WTC11 (cell line): ENCODE results near the gene CLDN5. TPM values are rescaled to one million over a fixed set of nuclear protein-coding genes. Genes with fewer than 3 reads are reported as not detected.

Source experiments
- ATAC-seq: fragments of 200-7000 bp; cut with Tn5 transposase; 2 replicates; pipeline ENCODE4 v1.10.0; 2021; ENCODE audit warnings: mild to moderate bottlenecking, moderate library complexity
- CTCF ChIA-PET: fragments of 300-600 bp; sonication (Branson Sonifier 250); formaldehyde crosslinking; loops from one replicate; lab custom pipeline; 2021; ENCODE audit warnings: antibody characterized with exemption; lab: Charles Lee
- POLR2A ChIA-PET: fragments of 350-600 bp; sonication (Branson Sonifier 250); formaldehyde crosslinking; loops from one replicate; lab custom pipeline; 2021; ENCODE audit warnings: antibody characterized with exemption; lab: Charles Lee
- DNase-seq: peaks from one replicate; pipeline ENCODE4 v3.0.0; 2021; ENCODE audit warnings: low spot score
- H3K27ac Mint-ChIP-seq: 2 replicates; pipeline ENCODE4 v1.8.0; 2021; ENCODE audit warnings: mixed read lengths
- H3K27me3 Mint-ChIP-seq: 2 replicates; pipeline ENCODE4 v1.8.0; 2021; ENCODE audit warnings: low read depth, mild to moderate bottlenecking, moderate library complexity, mixed read lengths
- H3K36me3 Mint-ChIP-seq: 2 replicates; pipeline ENCODE4 v1.8.0; 2021; ENCODE audit warnings: mixed read lengths
- H3K4me1 Mint-ChIP-seq: 2 replicates; pipeline ENCODE4 v1.8.0; 2022; ENCODE audit warnings: mixed read lengths
- H3K4me3 Mint-ChIP-seq: 2 replicates; pipeline ENCODE4 v1.8.0; 2021; ENCODE audit warnings: mild to moderate bottlenecking, moderate library complexity, mixed read lengths
- H3K9me3 Mint-ChIP-seq: 2 replicates; pipeline ENCODE4 v1.8.0; 2021; ENCODE audit warnings: mixed read lengths
- CBFB ChIP-seq: sonication (generic); formaldehyde crosslinking; IDR thresholded peaks from 2 replicates; pipeline ENCODE4 v1.8.1; 2022; ENCODE audit warnings: mild to moderate bottlenecking, low read depth, missing genetic modification reagents
- CREM ChIP-seq: sonication (generic); formaldehyde crosslinking; IDR thresholded peaks from 2 replicates; pipeline ENCODE4 v1.8.1; 2022; ENCODE audit warnings: mild to moderate bottlenecking, missing genetic modification reagents, moderate library complexity
- EMX1 ChIP-seq: fragments of 250-450 bp; sonication (Bioruptor Pico); IDR thresholded peaks from 2 replicates; pipeline ENCODE4 v1.8.0; 2021; ENCODE audit warnings: mild to moderate bottlenecking
- FOXK1 ChIP-seq: sonication (generic); formaldehyde crosslinking; IDR thresholded peaks from 2 replicates; pipeline ENCODE4 v1.8.0; 2022; ENCODE audit warnings: mild to moderate bottlenecking, moderate library complexity, missing genetic modification reagents
- HMGA2 ChIP-seq: fragments of 250-450 bp; sonication (Bioruptor Pico); IDR thresholded peaks from 2 replicates; pipeline ENCODE4 v1.4.0; 2021; ENCODE audit warnings: mild to moderate bottlenecking, moderate library complexity
- MYBL2 ChIP-seq: sonication (generic); formaldehyde crosslinking; IDR thresholded peaks from 2 replicates; pipeline ENCODE4 v1.8.1; 2023; ENCODE audit warnings: mild to moderate bottlenecking, moderate library complexity, missing genetic modification reagents
- PRRX2 ChIP-seq: fragments of 250-450 bp; sonication (Bioruptor Pico); IDR thresholded peaks from 2 replicates; pipeline ENCODE4 v1.8.0; 2021; ENCODE audit warnings: mild to moderate bottlenecking
- RORB ChIP-seq: fragments of 250-450 bp; sonication (Bioruptor Pico); IDR thresholded peaks from 2 replicates; pipeline ENCODE4 v1.9.0; 2021; ENCODE audit warnings: mild to moderate bottlenecking
- ZNF121 ChIP-seq: sonication (generic); formaldehyde crosslinking; IDR thresholded peaks from 2 replicates; pipeline ENCODE4 v1.8.0; 2023; ENCODE audit warnings: missing genetic modification reagents
- ZNF232 ChIP-seq: sonication (generic); formaldehyde crosslinking; IDR thresholded peaks from 2 replicates; pipeline ENCODE4 v1.8.0; 2022; ENCODE audit warnings: mild to moderate bottlenecking, missing genetic modification reagents
- ZNF416 ChIP-seq: fragments of 250-450 bp; sonication (Bioruptor Pico); IDR thresholded peaks from 2 replicates; pipeline ENCODE4 v1.9.0; 2021; ENCODE audit warnings: mild to moderate bottlenecking, inconsistent platforms
- ZNF671 ChIP-seq: fragments of 250-450 bp; sonication (Bioruptor Pico); IDR thresholded peaks from 2 replicates; pipeline ENCODE4 v1.8.0; 2021; ENCODE audit warnings: mild to moderate bottlenecking
- total RNA-seq: library from RNA; stranded (reverse); gene quantifications from 3 replicates; pipeline ENCODE4 v1.2.3, GENCODE V29; 2021
- TF ChIP-seq, protein P1 (sequence below): sonication (generic); formaldehyde crosslinking; IDR thresholded peaks from 2 replicates; pipeline ENCODE4 v1.8.0; 2023; ENCODE audit warnings: missing genetic modification reagents, mild to moderate bottlenecking, borderline replicate concordance
- TF ChIP-seq, protein P2 (sequence below): fragments of 250-450 bp; sonication (Bioruptor Pico); IDR thresholded peaks from 2 replicates; pipeline ENCODE4 v1.8.0; 2021; ENCODE audit warnings: mild to moderate bottlenecking
- TF ChIP-seq, protein P3 (sequence below): fragments of 250-450 bp; sonication (Bioruptor Pico); IDR thresholded peaks from 2 replicates; pipeline ENCODE4 v1.9.0; 2021; ENCODE audit warnings: mild to moderate bottlenecking, borderline replicate concordance
- TF ChIP-seq, protein P4 (sequence below): sonication (generic); formaldehyde crosslinking; IDR thresholded peaks from 2 replicates; pipeline ENCODE4 v1.8.1; 2023; ENCODE audit warnings: mild to moderate bottlenecking, missing genetic modification reagents
- TF ChIP-seq, protein P5 (sequence below): fragments of 200-600 bp; IDR thresholded peaks from 2 replicates; pipeline ENCODE4 v1.8.0; 2022; ENCODE audit warnings: antibody characterized with exemption
- TF ChIP-seq, protein P6 (sequence below): sonication (generic); formaldehyde crosslinking; IDR thresholded peaks from 2 replicates; pipeline ENCODE4 v1.8.0; 2022; ENCODE audit warnings: mild to moderate bottlenecking, missing genetic modification reagents
- TF ChIP-seq, protein P7 (sequence below): sonication (generic); formaldehyde crosslinking; IDR thresholded peaks from 2 replicates; pipeline ENCODE4 v1.8.0; 2022; ENCODE audit warnings: mild to moderate bottlenecking, missing genetic modification reagents

Gene CLDN5
- total RNA-seq, 1 experiment from 2014 or later = 1.0 TPM

DNA sequence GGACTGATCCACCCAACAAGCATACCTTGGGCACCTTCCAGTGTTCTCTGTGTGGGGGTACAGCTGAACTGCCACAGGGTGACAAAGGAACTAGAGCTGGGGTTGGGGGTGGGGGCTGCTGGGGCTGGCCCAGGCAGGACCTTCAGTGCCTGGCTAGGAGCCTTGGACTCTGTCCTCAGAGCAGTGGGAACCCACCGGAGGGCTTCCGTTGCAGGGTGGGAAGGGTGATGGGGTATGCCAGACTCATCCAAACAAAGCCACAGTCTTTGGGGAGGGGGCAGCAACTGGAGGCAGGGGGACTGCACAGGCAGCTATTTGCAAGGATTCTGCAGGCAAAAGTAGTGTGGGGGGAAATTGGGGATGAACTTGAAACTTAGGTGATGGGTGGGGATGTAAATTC, 35.7 kb upstream of the CLDN5 start:
- peaks cover 7% of the 10 kb centered on the region for H3K9me3 Mint-ChIP-seq
- TF ChIP-seq ZNF416 (CRISPR knock-in tag) (no peak), PRRX2 (no peak), EMX1 (CRISPR knock-in tag) (no peak), ZNF671 (CRISPR knock-in tag) (no peak), FOXK1 (CRISPR knock-in tag) (no peak), ZNF121 (no peak), CBFB (CRISPR knock-in tag) (no peak)
- TF ChIP-seq, protein P1, sequence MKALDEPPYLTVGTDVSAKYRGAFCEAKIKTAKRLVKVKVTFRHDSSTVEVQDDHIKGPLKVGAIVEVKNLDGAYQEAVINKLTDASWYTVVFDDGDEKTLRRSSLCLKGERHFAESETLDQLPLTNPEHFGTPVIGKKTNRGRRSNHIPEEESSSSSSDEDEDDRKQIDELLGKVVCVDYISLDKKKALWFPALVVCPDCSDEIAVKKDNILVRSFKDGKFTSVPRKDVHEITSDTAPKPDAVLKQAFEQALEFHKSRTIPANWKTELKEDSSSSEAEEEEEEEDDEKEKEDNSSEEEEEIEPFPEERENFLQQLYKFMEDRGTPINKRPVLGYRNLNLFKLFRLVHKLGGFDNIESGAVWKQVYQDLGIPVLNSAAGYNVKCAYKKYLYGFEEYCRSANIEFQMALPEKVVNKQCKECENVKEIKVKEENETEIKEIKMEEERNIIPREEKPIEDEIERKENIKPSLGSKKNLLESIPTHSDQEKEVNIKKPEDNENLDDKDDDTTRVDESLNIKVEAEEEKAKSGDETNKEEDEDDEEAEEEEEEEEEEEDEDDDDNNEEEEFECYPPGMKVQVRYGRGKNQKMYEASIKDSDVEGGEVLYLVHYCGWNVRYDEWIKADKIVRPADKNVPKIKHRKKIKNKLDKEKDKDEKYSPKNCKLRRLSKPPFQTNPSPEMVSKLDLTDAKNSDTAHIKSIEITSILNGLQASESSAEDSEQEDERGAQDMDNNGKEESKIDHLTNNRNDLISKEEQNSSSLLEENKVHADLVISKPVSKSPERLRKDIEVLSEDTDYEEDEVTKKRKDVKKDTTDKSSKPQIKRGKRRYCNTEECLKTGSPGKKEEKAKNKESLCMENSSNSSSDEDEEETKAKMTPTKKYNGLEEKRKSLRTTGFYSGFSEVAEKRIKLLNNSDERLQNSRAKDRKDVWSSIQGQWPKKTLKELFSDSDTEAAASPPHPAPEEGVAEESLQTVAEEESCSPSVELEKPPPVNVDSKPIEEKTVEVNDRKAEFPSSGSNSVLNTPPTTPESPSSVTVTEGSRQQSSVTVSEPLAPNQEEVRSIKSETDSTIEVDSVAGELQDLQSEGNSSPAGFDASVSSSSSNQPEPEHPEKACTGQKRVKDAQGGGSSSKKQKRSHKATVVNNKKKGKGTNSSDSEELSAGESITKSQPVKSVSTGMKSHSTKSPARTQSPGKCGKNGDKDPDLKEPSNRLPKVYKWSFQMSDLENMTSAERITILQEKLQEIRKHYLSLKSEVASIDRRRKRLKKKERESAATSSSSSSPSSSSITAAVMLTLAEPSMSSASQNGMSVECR (CRISPR knock-in tag) = no peak
- TF ChIP-seq, protein P2, sequence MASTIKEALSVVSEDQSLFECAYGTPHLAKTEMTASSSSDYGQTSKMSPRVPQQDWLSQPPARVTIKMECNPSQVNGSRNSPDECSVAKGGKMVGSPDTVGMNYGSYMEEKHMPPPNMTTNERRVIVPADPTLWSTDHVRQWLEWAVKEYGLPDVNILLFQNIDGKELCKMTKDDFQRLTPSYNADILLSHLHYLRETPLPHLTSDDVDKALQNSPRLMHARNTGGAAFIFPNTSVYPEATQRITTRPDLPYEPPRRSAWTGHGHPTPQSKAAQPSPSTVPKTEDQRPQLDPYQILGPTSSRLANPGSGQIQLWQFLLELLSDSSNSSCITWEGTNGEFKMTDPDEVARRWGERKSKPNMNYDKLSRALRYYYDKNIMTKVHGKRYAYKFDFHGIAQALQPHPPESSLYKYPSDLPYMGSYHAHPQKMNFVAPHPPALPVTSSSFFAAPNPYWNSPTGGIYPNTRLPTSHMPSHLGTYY (CRISPR knock-in tag) = no peak
- TF ChIP-seq, protein P3, sequence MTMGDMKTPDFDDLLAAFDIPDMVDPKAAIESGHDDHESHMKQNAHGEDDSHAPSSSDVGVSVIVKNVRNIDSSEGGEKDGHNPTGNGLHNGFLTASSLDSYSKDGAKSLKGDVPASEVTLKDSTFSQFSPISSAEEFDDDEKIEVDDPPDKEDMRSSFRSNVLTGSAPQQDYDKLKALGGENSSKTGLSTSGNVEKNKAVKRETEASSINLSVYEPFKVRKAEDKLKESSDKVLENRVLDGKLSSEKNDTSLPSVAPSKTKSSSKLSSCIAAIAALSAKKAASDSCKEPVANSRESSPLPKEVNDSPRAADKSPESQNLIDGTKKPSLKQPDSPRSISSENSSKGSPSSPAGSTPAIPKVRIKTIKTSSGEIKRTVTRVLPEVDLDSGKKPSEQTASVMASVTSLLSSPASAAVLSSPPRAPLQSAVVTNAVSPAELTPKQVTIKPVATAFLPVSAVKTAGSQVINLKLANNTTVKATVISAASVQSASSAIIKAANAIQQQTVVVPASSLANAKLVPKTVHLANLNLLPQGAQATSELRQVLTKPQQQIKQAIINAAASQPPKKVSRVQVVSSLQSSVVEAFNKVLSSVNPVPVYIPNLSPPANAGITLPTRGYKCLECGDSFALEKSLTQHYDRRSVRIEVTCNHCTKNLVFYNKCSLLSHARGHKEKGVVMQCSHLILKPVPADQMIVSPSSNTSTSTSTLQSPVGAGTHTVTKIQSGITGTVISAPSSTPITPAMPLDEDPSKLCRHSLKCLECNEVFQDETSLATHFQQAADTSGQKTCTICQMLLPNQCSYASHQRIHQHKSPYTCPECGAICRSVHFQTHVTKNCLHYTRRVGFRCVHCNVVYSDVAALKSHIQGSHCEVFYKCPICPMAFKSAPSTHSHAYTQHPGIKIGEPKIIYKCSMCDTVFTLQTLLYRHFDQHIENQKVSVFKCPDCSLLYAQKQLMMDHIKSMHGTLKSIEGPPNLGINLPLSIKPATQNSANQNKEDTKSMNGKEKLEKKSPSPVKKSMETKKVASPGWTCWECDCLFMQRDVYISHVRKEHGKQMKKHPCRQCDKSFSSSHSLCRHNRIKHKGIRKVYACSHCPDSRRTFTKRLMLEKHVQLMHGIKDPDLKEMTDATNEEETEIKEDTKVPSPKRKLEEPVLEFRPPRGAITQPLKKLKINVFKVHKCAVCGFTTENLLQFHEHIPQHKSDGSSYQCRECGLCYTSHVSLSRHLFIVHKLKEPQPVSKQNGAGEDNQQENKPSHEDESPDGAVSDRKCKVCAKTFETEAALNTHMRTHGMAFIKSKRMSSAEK (CRISPR knock-in tag) = no peak
- TF ChIP-seq, protein P4, sequence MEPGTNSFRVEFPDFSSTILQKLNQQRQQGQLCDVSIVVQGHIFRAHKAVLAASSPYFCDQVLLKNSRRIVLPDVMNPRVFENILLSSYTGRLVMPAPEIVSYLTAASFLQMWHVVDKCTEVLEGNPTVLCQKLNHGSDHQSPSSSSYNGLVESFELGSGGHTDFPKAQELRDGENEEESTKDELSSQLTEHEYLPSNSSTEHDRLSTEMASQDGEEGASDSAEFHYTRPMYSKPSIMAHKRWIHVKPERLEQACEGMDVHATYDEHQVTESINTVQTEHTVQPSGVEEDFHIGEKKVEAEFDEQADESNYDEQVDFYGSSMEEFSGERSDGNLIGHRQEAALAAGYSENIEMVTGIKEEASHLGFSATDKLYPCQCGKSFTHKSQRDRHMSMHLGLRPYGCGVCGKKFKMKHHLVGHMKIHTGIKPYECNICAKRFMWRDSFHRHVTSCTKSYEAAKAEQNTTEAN (CRISPR knock-in tag) = no peak
- H3K4me1 Mint-ChIP-seq = peaks cover 4% of the 10 kb centered on the region
- ATAC-seq (no peak), DNase-seq (no peak)
- ChIA-PET POLR2A (no interaction called here), CTCF (interaction anchor here (1.1 to 1.8 kb wide), 8 partner anchors 9 to 394 kb away, joined by 4 to 22 read pairs (median 4); partner anchors contain the start of gene CDC45)
- H3K27me3 Mint-ChIP-seq = no peaks in the 10 kb centered on the region; the same call in 1 of the 2 replicates
- H3K36me3 Mint-ChIP-seq = no peaks in the 10 kb centered on the region
- no peak overlapping the region for H3K4me3 Mint-ChIP-seq
- H3K27ac Mint-ChIP-seq = no peak overlapping the region

DNA sequence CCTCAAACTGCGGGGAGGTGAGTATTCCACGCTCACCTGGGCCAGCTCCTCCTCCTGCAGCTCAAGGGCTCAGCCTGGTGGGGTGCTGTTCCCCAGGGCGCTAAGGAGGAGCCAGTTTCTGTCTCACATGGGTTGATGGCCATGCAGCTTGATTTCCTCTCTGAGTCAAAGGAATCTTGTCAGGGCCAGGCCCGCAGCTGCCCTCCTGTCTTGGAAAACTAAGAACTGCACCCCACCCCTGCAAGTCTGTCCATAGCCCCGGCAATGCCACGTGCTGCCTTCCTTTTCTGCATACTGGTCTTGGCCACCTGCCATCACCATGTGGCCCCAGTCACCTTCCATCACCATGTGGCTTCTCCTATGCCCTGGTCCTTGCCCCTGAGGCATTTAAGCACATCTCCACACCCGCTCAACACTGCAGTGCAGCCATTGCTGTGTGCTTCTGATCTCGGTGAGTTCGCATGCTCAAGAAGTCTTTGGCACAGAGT, 35.2 kb upstream of the CLDN5 start:
- H3K36me3 Mint-ChIP-seq = no peaks in the 10 kb centered on the region
- no peak overlapping the region for H3K4me3 Mint-ChIP-seq
- H3K27ac Mint-ChIP-seq = no peak overlapping the region
- peaks cover 10% of the 10 kb centered on the region for H3K4me1 Mint-ChIP-seq
- H3K27me3 Mint-ChIP-seq = no peaks in the 10 kb centered on the region; the same call in 1 of the 2 replicates
- ChIA-PET POLR2A (no interaction called here), CTCF (interaction anchor here (0.7 to 1.8 kb wide), 20 partner anchors 9 to 394 kb away, joined by 3 to 22 read pairs (median 4); partner anchors contain the start of gene CDC45)
- ATAC-seq = peak; percentile 74
- 0 out of 2 replicates have a peak, but pooled peaks cover 3% of the 10 kb centered on the region for H3K9me3 Mint-ChIP-seq
- peak; percentile 41 for DNase-seq
- no peak for TF ChIP-seq ZNF232 (CRISPR knock-in tag)
- no peak for TF ChIP-seq HMGA2 (CRISPR knock-in tag)
- TF ChIP-seq RORB = no peak
- TF ChIP-seq, protein P5, sequence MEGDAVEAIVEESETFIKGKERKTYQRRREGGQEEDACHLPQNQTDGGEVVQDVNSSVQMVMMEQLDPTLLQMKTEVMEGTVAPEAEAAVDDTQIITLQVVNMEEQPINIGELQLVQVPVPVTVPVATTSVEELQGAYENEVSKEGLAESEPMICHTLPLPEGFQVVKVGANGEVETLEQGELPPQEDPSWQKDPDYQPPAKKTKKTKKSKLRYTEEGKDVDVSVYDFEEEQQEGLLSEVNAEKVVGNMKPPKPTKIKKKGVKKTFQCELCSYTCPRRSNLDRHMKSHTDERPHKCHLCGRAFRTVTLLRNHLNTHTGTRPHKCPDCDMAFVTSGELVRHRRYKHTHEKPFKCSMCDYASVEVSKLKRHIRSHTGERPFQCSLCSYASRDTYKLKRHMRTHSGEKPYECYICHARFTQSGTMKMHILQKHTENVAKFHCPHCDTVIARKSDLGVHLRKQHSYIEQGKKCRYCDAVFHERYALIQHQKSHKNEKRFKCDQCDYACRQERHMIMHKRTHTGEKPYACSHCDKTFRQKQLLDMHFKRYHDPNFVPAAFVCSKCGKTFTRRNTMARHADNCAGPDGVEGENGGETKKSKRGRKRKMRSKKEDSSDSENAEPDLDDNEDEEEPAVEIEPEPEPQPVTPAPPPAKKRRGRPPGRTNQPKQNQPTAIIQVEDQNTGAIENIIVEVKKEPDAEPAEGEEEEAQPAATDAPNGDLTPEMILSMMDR = no peak
- TF ChIP-seq, protein P6, sequence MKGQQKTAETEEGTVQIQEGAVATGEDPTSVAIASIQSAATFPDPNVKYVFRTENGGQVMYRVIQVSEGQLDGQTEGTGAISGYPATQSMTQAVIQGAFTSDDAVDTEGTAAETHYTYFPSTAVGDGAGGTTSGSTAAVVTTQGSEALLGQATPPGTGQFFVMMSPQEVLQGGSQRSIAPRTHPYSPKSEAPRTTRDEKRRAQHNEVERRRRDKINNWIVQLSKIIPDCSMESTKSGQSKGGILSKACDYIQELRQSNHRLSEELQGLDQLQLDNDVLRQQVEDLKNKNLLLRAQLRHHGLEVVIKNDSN (CRISPR knock-in tag) = no peak
- TF ChIP-seq, protein P7, sequence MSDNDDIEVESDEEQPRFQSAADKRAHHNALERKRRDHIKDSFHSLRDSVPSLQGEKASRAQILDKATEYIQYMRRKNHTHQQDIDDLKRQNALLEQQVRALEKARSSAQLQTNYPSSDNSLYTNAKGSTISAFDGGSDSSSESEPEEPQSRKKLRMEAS (CRISPR knock-in tag) = no peak
- no peak for TF ChIP-seq MYBL2 (CRISPR knock-in tag)
- TF ChIP-seq, protein P2 (CRISPR knock-in tag) = no peak
- no peak for TF ChIP-seq CREM (CRISPR knock-in tag)
